HepG2 (cell line): ENCODE data around the gene ITCH. TPM values are rescaled to one million over a fixed set of nuclear protein-coding genes. Genes with fewer than 3 reads are reported as not detected.

Experiments
- ARID4A ChIP-seq: sonication (generic); formaldehyde crosslinking; IDR thresholded peaks from 2 replicates; pipeline ENCODE4 v1.5.0; 2020; ENCODE audit warnings: mild to moderate bottlenecking, missing genetic modification reagents, borderline replicate concordance
- ARID5B ChIP-seq: IDR thresholded peaks from 2 replicates; pipeline ENCODE4 v1.4.0; 2020; ENCODE audit warnings: mild to moderate bottlenecking, missing genetic modification reagents
- DNMT1 ChIP-seq: sonication (generic); formaldehyde crosslinking; IDR thresholded peaks from 2 replicates; pipeline ENCODE4 v1.5.1; 2020; ENCODE audit warnings: mild to moderate bottlenecking, missing genetic modification reagents
- GFI1 ChIP-seq: sonication (generic); formaldehyde crosslinking; IDR thresholded peaks from 2 replicates; pipeline ENCODE4 v1.5.0; 2020; ENCODE audit warnings: missing genetic modification reagents, mild to moderate bottlenecking, borderline replicate concordance
- GZF1 ChIP-seq: sonication (generic); formaldehyde crosslinking; IDR thresholded peaks from 2 replicates; pipeline ENCODE4 v1.5.1; 2020; ENCODE audit warnings: mild to moderate bottlenecking, missing genetic modification reagents
- HINFP ChIP-seq: sonication (generic); formaldehyde crosslinking; IDR thresholded peaks from 2 replicates; pipeline ENCODE4 v1.4.0; 2020; ENCODE audit warnings: low read depth, mild to moderate bottlenecking, missing genetic modification reagents
- HMG20B ChIP-seq: conservative IDR thresholded peaks from 2 replicates; pipeline ENCODE4 v1.6.1; 2016; ENCODE audit warnings: missing genetic modification reagents, missing compliant biosample characterization
- HOXA3 ChIP-seq: sonication (generic); formaldehyde crosslinking; IDR thresholded peaks from 2 replicates; pipeline ENCODE4 v1.5.0; 2020; ENCODE audit warnings: missing genetic modification reagents
- MAX ChIP-seq: IDR thresholded peaks from 2 replicates; pipeline ENCODE4 v1.6.1; 2012; ENCODE audit warnings: inconsistent platforms
- NFE2L1 ChIP-seq: sonication (generic); formaldehyde crosslinking; IDR thresholded peaks from 2 replicates; pipeline ENCODE4 v1.4.0; 2020; ENCODE audit warnings: missing genetic modification reagents, mild to moderate bottlenecking, borderline replicate concordance
- NFRKB ChIP-seq: fragments of 450-650 bp; IDR thresholded peaks from 2 replicates; pipeline ENCODE4 v1.6.1; 2017
- NONO ChIP-seq, 2 experiments: fragments of 450-650 bp in 1 of 2; sonication (generic) in 1 of 2; formaldehyde crosslinking in 1 of 2; IDR thresholded peaks in 1 of 2; conservative IDR thresholded peaks in 1 of 2; 2 replicates each; pipeline versions ENCODE4 v1.6.1 to v1.8.0; 2017 to 2022; ENCODE audit warnings: mild to moderate bottlenecking in 1 of 2, missing genetic modification reagents in 1 of 2, moderate library complexity in 1 of 2
- SMARCE1 ChIP-seq: fragments of 450-650 bp; IDR thresholded peaks from 2 replicates; pipeline ENCODE4 v1.6.1; 2017; ENCODE audit warnings: borderline replicate concordance
- SPEN ChIP-seq: sonication (generic); formaldehyde crosslinking; IDR thresholded peaks from 2 replicates; pipeline ENCODE4 v1.5.1; 2020; ENCODE audit warnings: low read depth, mild to moderate bottlenecking, missing genetic modification reagents
- TCF12 ChIP-seq, 2 experiments: fragments of 450-650 bp in 1 of 2; sonication (generic) in 1 of 2; formaldehyde crosslinking in 1 of 2; IDR thresholded peaks; 2 replicates each; pipeline versions ENCODE4 v1.6.1 to v1.8.0; 2017 to 2022; ENCODE audit warnings: antibody characterized with exemption in 1 of 2, mild to moderate bottlenecking in 1 of 2, missing genetic modification reagents in 1 of 2, moderate library complexity in 1 of 2
- ZBTB7B ChIP-seq: sonication (generic); formaldehyde crosslinking; IDR thresholded peaks from 2 replicates; pipeline ENCODE4 v1.4.0; 2020; ENCODE audit warnings: missing genetic modification reagents
- ZFX ChIP-seq: sonication (generic); formaldehyde crosslinking; IDR thresholded peaks from 2 replicates; pipeline ENCODE4 v1.4.0; 2020; ENCODE audit warnings: mild to moderate bottlenecking, low read depth, missing genetic modification reagents, moderate library complexity
- ZNF383 ChIP-seq: sonication (generic); formaldehyde crosslinking; IDR thresholded peaks from 2 replicates; pipeline ENCODE4 v1.4.0; 2020; ENCODE audit warnings: missing genetic modification reagents, mild to moderate bottlenecking, borderline replicate concordance
- polyA plus RNA-seq, 8 experiments: library from polyadenylated mRNA; depleted of rRNA in 3 of 8; stranded (reverse) in 7 of 8; unstranded in 1 of 8; fragments of >200 nt; fragmentation: Illumina TruSeq in 4 of 8; extraction: Trizol in 4 of 8; gene quantifications; 2 replicates each; pipeline versions ENCODE4 v1.2.1 to v1.2.3, GENCODE V29; 2011 to 2016; ENCODE audit warnings: low read depth in 4 of 8, missing spikeins in 1 of 8, mixed read lengths in 1 of 8; ENCODE audit not compliant: insufficient read depth in 1 of 8
- total RNA-seq, 5 experiments: library from RNA; depleted of rRNA; stranded (reverse); fragments of >200 nt; fragmentation: Illumina TruSeq; extraction: Trizol; gene quantifications; 2 replicates each; pipeline ENCODE4 v1.2.3, GENCODE V29; 2016; ENCODE audit warnings: low read depth in 1 of 5

The ITCH gene
- total and polyA plus RNA-seq, 2 of the 13 experiments (the other 11 are each of a cell fraction or from before 2014, with no cell fraction given), result 20.5 to 112 TPM

GRCh38 chr20:34475979-34476736, 113.1 kb downstream of the ITCH start (continued):
- TF ChIP-seq GZF1 (CRISPR knock-in tag) (no peak), SPEN (CRISPR knock-in tag) (0 out of 2 replicates have a peak, but pooled peaks have one; percentile 29), ZFX (CRISPR knock-in tag) (peak; percentile 82), ARID4A (peak; percentile 64; the same call in 1 of the 2 replicates), TCF12 (IDR thresholded peaks at IDR 0.05) (no peak), TCF12 (CRISPR knock-in tag; IDR thresholded peaks at IDR 0.05) (0 out of 2 replicates have a peak, but pooled peaks have one; percentile 36), ZNF383 (CRISPR knock-in tag) (no peak), NFE2L1 (CRISPR knock-in tag) (no peak), HMG20B (CRISPR knock-in tag) (no peak), GFI1 (peak; percentile 47; the same call in 1 of the 2 replicates), HINFP (0 out of 2 replicates have a peak, but pooled peaks have one; percentile 68), ARID5B (CRISPR knock-in tag) (peak; percentile 28; the same call in 1 of the 2 replicates), MAX (peak; percentile 53; the same call in 1 of the 2 replicates), NONO (IDR thresholded peaks at IDR 0.05) (no peak), NONO (CRISPR knock-in tag; conservative IDR thresholded peaks at IDR 0.05) (0 out of 2 replicates have a peak, but pooled peaks have one; percentile 26), SMARCE1 (no peak), ZBTB7B (CRISPR knock-in tag) (no peak), NFRKB (no peak), HOXA3 (peak; percentile 70), DNMT1 (0 out of 2 replicates have a peak, but pooled peaks have one; percentile 78)
